GDM1 (cell line): ENCODE data around the gene TEX54.
A peak's percentile ranks its signal among the peaks of the same experiment; 100 is the strongest.
"Not testable (repeated sequence)": the region's sequence is repeated elsewhere in the genome, so short reads cannot be mapped to it uniquely, and the experiment has no call there.

Experiments used
- DNase-seq: peaks from one replicate; lab custom pipeline; 2025; lab: John Stamatoyannopoulos, UW

TEX54 gene

GRCh38 chr11:62832336-62833234 lies at the start of gene TEX54:
TSS of gene TEX54 (minus strand) at chr11:62832841.
- no peak for DNase-seq

GRCh38 chr11:62882431-62882749 lies 49.7 kb upstream of the TEX54 start:
- DNase-seq, result no peak

GRCh38 chr11:62881579-62882430 lies 49.2 kb upstream of the TEX54 start:
- peak; percentile 89 for DNase-seq

GRCh38 chr11:62880803-62881578 lies 48.4 kb upstream of the TEX54 start, which contains the start of gene SLC3A2:
TSS of gene SLC3A2 (plus strand) at chr11:62880896. CDS start at chr11:62881024, 128 bp downstream.
- peak; percentile 89 for DNase-seq

- peak; percentile 37 for DNase-seq
Measured at GRCh38 chr11:62880231-62880802, 47.7 kb upstream of the TEX54 start.

- DNase-seq, result no peak
Measured at GRCh38 chr11:62879235-62879978, 46.8 kb upstream of the TEX54 start.

- DNase-seq, result no peak
Measured at GRCh38 chr11:62876712-62877111, 44.1 kb upstream of the TEX54 start.

- DNase-seq, result no peak
Measured at GRCh38 chr11:62875698-62876478, 43.2 kb upstream of the TEX54 start.

- DNase-seq, result no peak
Measured at GRCh38 chr11:62874851-62875250, 42.2 kb upstream of the TEX54 start.

- DNase-seq, result no peak
Measured at GRCh38 chr11:62865635-62866034, 33.0 kb upstream of the TEX54 start.

GRCh38 chr11:62863687-62864335 lies 31.2 kb upstream of the TEX54 start:
- DNase-seq, result no peak

GRCh38 chr11:62861564-62862192 lies 29.0 kb upstream of the TEX54 start:
- DNase-seq, result not testable (repeated sequence)

GRCh38 chr11:62860835-62861563 lies 28.4 kb upstream of the TEX54 start:
- DNase-seq, result no peak

- DNase-seq, result not testable (repeated sequence)
Measured at GRCh38 chr11:62859281-62859703, 26.7 kb upstream of the TEX54 start.

GRCh38 chr11:62858201-62858600 lies 25.6 kb upstream of the TEX54 start:
- DNase-seq, result no peak

- no peak for DNase-seq
Measured at GRCh38 chr11:62857541-62857982, 24.9 kb upstream of the TEX54 start.

GRCh38 chr11:62856333-62856895 lies 23.8 kb upstream of the TEX54 start:
- no peak for DNase-seq
